ENCODE results near the gene MALSU1. TPM values are rescaled to one million over a fixed set of nuclear protein-coding genes. Genes with fewer than 3 reads are reported as not detected.
"Not testable (repeated sequence)": the region's sequence is repeated elsewhere in the genome, so short reads cannot be mapped to it uniquely, and the experiment has no call there.

The MALSU1 gene
- total and polyA plus RNA-seq, 4 experiments from 2014 or later, result 39.3 to 82.5 (median 51.3) TPM

DNA sequence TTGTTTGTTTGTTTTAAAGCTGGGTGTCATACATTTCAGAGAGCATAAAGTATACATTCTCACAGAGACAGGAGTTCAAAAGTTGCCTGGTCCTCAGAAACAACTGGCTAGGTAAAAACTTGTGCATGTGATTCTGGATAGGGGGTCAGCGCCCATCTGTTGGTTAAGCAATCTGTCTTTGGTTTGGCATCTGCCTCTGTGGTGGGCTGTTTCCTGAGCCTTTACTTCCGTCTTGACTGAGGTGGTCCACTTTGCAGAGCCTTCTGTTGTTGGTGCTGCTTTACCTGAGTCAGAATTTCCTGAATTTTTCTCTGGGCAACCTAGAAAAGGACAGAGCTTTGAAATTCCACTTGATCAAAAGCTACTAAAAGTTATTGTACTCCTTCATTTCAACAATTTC, 13.0 kb downstream of the MALSU1 start:
- H3K36me3 ChIP-seq (ENCODE audit: insufficient read depth, low read length); H3K4me3 ChIP-seq (ENCODE audit: low read length in 2 of 2); H3K4me1 Mint-ChIP-seq; H3K27ac ChIP-seq (ENCODE audit: low read depth, low read length); H3K9me3 Mint-ChIP-seq; H3K4me1 ChIP-seq (ENCODE audit: insufficient read depth, low read length); intact Hi-C loops (cut with micrococcal nuclease); DNase-seq; H3K27me3 ChIP-seq (ENCODE audit: insufficient read depth, low read length); H3K27me3 Mint-ChIP-seq; POLR2A ChIA-PET (ENCODE audit: partially characterized antibody); H3K4me3 Mint-ChIP-seq; H3K9me3 ChIP-seq (ENCODE audit: control insufficient read depth in 1 of 2, low read length in 2 of 2): not testable (repeated sequence)
- peak overlapping the region in 1 of 7 donors; percentile 36 for H3K27ac Mint-ChIP-seq
- CTCF ChIA-PET (ENCODE audit: partially characterized antibody), result interaction anchor here (1.2 kb wide), 1 partner anchor 10 kb away, joined by 3 read pairs; no protein-coding TSS in a partner anchor
- peaks cover 20 to 40% of the 10 kb centered on the region in 2 donors for H3K36me3 Mint-ChIP-seq

DNA sequence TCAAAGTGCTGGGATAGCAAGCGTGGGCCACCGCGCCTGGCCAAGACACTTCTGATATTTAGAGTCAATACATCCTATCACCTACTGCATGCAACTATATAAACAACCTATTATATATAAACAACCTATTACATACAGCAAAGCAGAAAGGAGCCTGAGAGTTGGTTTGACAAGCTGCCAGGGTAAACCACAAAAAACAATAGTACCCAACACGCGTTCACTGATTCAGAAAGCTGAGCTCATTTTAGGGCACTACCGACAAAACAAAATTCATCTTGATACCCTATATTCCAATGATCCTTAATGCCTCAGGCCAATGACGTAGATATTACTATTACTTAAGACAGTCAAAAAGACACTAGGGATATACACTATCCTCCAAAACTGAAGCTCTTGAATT, 16.2 kb downstream of the MALSU1 start:
- Mint-ChIP-seq H3K4me1 (no peaks in the 10 kb centered on the region), H3K9me3 (no peaks in the 10 kb centered on the region), H3K27ac (no peak overlapping the region), H3K36me3 (peaks cover 6 to 11% of the 10 kb centered on the region in 2 donors), H3K4me3 (no peak overlapping the region), H3K27me3 (peaks cover 5 to 8% of the 10 kb centered on the region in 2 donors)
- no peak for DNase-seq
- no peaks in the 10 kb centered on the region for H3K9me3 ChIP-seq (ENCODE audit: control insufficient read depth in 1 of 2, low read length in 2 of 2)
- no peak overlapping the region for H3K4me3 ChIP-seq (ENCODE audit: low read length in 2 of 2)
- H3K4me1 ChIP-seq (ENCODE audit: insufficient read depth, low read length), result no peaks in the 10 kb centered on the region
- no peaks in the 10 kb centered on the region for H3K36me3 ChIP-seq (ENCODE audit: insufficient read depth, low read length)
- no peak overlapping the region for H3K27ac ChIP-seq (ENCODE audit: low read depth, low read length)
- CTCF ChIA-PET (ENCODE audit: partially characterized antibody), result interaction anchor here (1.6 kb wide), 1 partner anchor 43 kb away, joined by 4 read pairs; no protein-coding TSS in a partner anchor
- intact Hi-C loops (cut with micrococcal nuclease), result no loop called here
- H3K27me3 ChIP-seq (ENCODE audit: insufficient read depth, low read length), result no peaks in the 10 kb centered on the region
- POLR2A ChIA-PET (ENCODE audit: partially characterized antibody), result interaction anchor here (0.7 kb wide), 1 partner anchor 346 kb away, joined by 3 read pairs; no protein-coding TSS in a partner anchor

DNA sequence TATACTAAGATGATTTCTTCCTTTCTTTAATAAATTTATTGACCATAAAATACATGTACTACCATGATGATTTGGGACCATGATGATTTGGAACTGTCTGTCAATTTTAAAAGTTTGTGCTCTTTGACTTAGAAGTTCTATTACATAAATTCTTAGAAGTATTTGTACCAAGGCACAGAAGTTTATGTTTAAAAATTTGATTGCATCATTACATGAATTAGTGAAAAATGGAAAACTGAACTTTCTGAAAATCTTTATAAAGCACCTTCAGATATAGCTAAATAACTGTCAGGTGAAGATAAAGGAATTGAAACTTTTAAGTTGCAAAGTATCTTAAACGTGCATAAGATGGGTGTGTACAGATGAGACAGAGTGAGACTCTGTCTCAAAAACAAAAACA, 32.0 kb downstream of the MALSU1 start:
- Histone ChIP-seq H3K4me1 (ENCODE audit: insufficient read depth, low read length) (no peaks in the 10 kb centered on the region), H3K27ac (ENCODE audit: low read depth, low read length) (no peak overlapping the region), H3K27me3 (ENCODE audit: insufficient read depth, low read length) (no peaks in the 10 kb centered on the region), H3K4me3 (ENCODE audit: low read length in 2 of 2) (no peak overlapping the region), H3K36me3 (ENCODE audit: insufficient read depth, low read length) (no peaks in the 10 kb centered on the region), H3K9me3 (ENCODE audit: control insufficient read depth in 1 of 2, low read length in 2 of 2) (no peaks in the 10 kb centered on the region)
- Mint-ChIP-seq H3K4me3 (no peak overlapping the region), H3K27me3 (peaks cover 3 to 11% of the 10 kb centered on the region in 2 donors), H3K4me1 (no peaks in the 10 kb centered on the region), H3K27ac (no peak overlapping the region), H3K36me3 (no peaks in the 10 kb centered on the region), H3K9me3 (peaks cover 0 to 1% (median 0%) of the 10 kb centered on the region in 8 donors)
- intact Hi-C loops (cut with micrococcal nuclease), result no loop called here
- CTCF ChIA-PET (ENCODE audit: partially characterized antibody), result interaction anchor here (0.7 kb wide), 2 partner anchors 58 to 1768 kb away, joined by 3 read pairs; no protein-coding TSS in a partner anchor
- DNase-seq, result no peak
- POLR2A ChIA-PET (ENCODE audit: partially characterized antibody), result no interaction called here

DNA sequence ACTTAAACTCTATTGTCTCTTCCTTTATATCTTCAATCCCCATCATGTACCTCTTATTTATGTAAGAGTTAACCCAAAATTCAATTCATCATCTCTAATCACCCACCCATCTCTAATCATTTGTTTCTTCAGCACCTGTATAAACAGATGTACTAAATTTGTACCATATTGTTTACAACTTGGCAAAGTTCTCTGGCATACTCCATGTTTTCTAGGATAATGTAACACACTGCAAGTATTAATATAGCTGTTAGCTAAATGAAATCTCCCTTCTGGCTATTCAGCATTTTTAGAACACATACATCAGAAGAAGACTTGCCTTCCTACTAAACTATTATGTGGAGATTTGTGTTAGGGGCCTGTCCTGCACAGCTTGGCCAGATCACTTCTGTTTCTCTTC, 33.1 kb downstream of the MALSU1 start:
- no peaks in the 10 kb centered on the region for H3K27me3 ChIP-seq (ENCODE audit: insufficient read depth, low read length)
- H3K4me3 ChIP-seq (ENCODE audit: low read length in 2 of 2), result no peak overlapping the region
- Mint-ChIP-seq H3K4me1 (no peaks in the 10 kb centered on the region), H3K4me3 (no peak overlapping the region), H3K36me3 (no peaks in the 10 kb centered on the region), H3K27ac (no peak overlapping the region), H3K9me3 (peaks cover 0 to 1% (median 0%) of the 10 kb centered on the region in 8 donors), H3K27me3 (peaks cover 3 to 11% of the 10 kb centered on the region in 2 donors)
- ChIA-PET CTCF (ENCODE audit: partially characterized antibody) (no interaction called here), POLR2A (ENCODE audit: partially characterized antibody) (no interaction called here)
- no peak for DNase-seq
- intact Hi-C loops (cut with micrococcal nuclease), result no loop called here
- no peak overlapping the region for H3K27ac ChIP-seq (ENCODE audit: low read depth, low read length)
- H3K9me3 ChIP-seq (ENCODE audit: control insufficient read depth in 1 of 2, low read length in 2 of 2), result no peaks in the 10 kb centered on the region
- no peaks in the 10 kb centered on the region for H3K4me1 ChIP-seq (ENCODE audit: insufficient read depth, low read length)
- no peaks in the 10 kb centered on the region for H3K36me3 ChIP-seq (ENCODE audit: insufficient read depth, low read length)

DNA sequence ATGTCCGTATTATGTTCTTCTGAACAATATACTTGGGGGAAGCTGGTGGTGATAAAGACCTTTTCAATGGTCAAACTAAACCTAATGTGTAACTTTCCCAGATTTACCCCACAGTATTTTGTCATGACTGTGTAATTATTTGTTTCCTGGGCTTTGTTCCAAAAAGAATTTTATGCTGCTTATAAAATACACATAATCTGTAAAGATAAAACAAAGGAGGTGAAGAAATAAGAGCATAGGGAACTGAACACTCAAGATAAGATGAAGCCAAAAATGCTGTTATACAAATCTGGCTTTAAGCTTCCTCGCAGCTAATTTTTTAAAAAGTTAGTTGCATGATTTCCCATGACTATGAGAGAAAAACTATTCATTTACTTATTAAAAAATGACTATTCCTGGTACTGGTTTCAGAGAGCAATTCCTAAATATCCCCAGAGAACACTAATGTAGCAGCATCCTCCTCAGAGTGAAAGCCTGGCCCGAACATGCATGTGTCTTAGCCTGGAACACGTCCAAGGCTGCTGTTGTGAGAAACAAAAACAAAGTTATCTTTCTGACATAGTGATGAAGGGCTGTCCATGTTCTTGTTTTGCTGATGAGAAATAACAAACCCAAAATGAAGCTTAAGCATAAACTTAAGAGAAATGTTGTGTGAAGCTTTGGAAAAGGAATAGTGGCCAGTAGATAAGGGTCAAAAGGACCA, 33.9 kb downstream of the MALSU1 start:
- no peak overlapping the region for H3K27ac Mint-ChIP-seq
- no peaks in the 10 kb centered on the region for H3K27me3 ChIP-seq (ENCODE audit: insufficient read depth, low read length)
- H3K36me3 Mint-ChIP-seq, result no peaks in the 10 kb centered on the region
- no peak overlapping the region for H3K27ac ChIP-seq (ENCODE audit: low read depth, low read length)
- H3K27me3 Mint-ChIP-seq, result peaks cover 1 to 9% of the 10 kb centered on the region in 2 donors
- no peaks in the 10 kb centered on the region for H3K9me3 ChIP-seq (ENCODE audit: control insufficient read depth in 1 of 2, low read length in 2 of 2)
- intact Hi-C loops (cut with micrococcal nuclease), result no loop called here
- no peaks in the 10 kb centered on the region for H3K4me1 ChIP-seq (ENCODE audit: insufficient read depth, low read length)
- peaks cover 0 to 4% (median under 1%) of the 10 kb centered on the region in 8 donors for H3K9me3 Mint-ChIP-seq
- no peak overlapping the region for H3K4me3 ChIP-seq (ENCODE audit: low read length in 2 of 2)
- no peak for DNase-seq
- H3K4me1 Mint-ChIP-seq, result no peaks in the 10 kb centered on the region
- CTCF ChIA-PET (ENCODE audit: partially characterized antibody), result no interaction called here
- POLR2A ChIA-PET (ENCODE audit: partially characterized antibody), result no interaction called here
- no peak overlapping the region for H3K4me3 Mint-ChIP-seq
- H3K36me3 ChIP-seq (ENCODE audit: insufficient read depth, low read length), result no peaks in the 10 kb centered on the region

DNA sequence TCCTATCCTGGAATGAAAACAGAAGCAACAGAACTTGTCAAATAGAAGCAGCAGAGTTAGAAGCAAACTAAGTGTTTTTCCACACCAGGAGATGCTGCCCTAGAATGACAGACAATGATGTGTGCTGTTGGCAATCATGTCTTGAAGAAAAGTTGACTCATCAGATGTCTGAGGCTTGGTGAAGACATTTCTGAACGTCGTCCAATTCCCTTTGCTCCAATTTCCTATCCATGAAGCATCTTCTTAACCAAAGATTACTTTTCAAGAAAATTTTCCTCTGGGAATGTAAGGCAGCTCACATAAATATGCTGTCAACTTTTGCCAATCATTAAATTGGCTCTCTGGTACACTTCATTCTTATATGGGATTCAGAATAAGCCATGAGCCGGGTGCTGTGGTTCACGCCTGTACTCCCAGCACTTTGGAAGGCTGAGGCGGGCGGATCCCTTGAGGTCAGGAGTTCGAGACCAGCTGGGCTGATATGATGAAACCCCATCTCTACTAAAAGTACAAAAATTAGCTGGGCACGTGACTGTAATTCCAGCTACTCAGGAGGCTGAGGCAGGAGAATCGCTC, 34.6 kb downstream of the MALSU1 start:
- no peak overlapping the region for H3K27ac ChIP-seq (ENCODE audit: low read depth, low read length)
- CTCF ChIA-PET (ENCODE audit: partially characterized antibody), result no interaction called here
- H3K36me3 ChIP-seq (ENCODE audit: insufficient read depth, low read length), result no peaks in the 10 kb centered on the region
- H3K27me3 Mint-ChIP-seq, result peaks cover 1 to 9% of the 10 kb centered on the region in 2 donors
- no peaks in the 10 kb centered on the region for H3K4me1 Mint-ChIP-seq
- no peaks in the 10 kb centered on the region for H3K9me3 ChIP-seq (ENCODE audit: control insufficient read depth in 1 of 2, low read length in 2 of 2)
- no peak overlapping the region for H3K4me3 ChIP-seq (ENCODE audit: low read length in 2 of 2)
- DNase-seq, result no peak
- intact Hi-C loops (cut with micrococcal nuclease), result no loop called here
- H3K27me3 ChIP-seq (ENCODE audit: insufficient read depth, low read length), result no peaks in the 10 kb centered on the region
- no peaks in the 10 kb centered on the region for H3K4me1 ChIP-seq (ENCODE audit: insufficient read depth, low read length)
- no peaks in the 10 kb centered on the region for H3K36me3 Mint-ChIP-seq
- peaks cover 0 to 4% (median under 1%) of the 10 kb centered on the region in 8 donors for H3K9me3 Mint-ChIP-seq
- H3K4me3 Mint-ChIP-seq, result no peak overlapping the region
- POLR2A ChIA-PET (ENCODE audit: partially characterized antibody), result no interaction called here
- no peak overlapping the region for H3K27ac Mint-ChIP-seq

DNA sequence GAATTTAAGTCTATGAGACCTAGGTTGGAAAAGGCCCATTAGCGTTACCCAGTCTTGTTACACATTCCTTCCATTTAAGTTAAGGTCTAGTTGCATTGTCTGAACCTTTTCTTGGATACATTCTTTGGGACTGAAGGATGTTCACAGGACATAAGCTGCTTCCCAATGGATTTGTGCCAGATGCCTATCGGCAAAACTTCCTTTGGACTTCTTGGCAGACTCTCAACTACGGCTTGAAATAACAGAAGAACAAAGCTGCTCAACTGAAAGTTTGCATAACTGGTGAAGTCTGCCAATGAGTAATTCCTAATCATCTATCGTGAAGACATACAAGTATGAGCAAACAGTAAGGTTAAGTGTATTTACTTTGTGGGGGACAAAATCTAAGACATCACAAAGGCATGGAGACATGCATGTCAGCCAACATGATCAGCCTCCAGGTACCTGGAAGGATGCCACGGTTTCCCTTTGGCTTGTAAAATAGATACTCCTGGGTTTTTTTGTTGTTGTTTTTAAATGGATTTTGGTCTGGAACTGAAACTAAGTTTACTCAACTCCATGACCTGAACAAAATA, 35.4 kb downstream of the MALSU1 start:
- POLR2A ChIA-PET (ENCODE audit: partially characterized antibody), result no interaction called here
- CTCF ChIA-PET (ENCODE audit: partially characterized antibody), result no interaction called here

More for the DNA sequence above, 35.4 kb downstream of the MALSU1 start:
- no peak overlapping the region for H3K4me3 ChIP-seq (ENCODE audit: low read length in 2 of 2)
- intact Hi-C loops (cut with micrococcal nuclease), result no loop called here
- H3K36me3 ChIP-seq (ENCODE audit: insufficient read depth, low read length), result no peaks in the 10 kb centered on the region
- H3K27me3 ChIP-seq (ENCODE audit: insufficient read depth, low read length), result no peaks in the 10 kb centered on the region
- DNase-seq, result no peak
- H3K36me3 Mint-ChIP-seq, result no peaks in the 10 kb centered on the region
- peaks cover 1 to 9% of the 10 kb centered on the region in 2 donors for H3K27me3 Mint-ChIP-seq
- H3K27ac ChIP-seq (ENCODE audit: low read depth, low read length), result no peak overlapping the region
- H3K4me3 Mint-ChIP-seq, result no peak overlapping the region
- peaks cover 0 to 4% (median under 1%) of the 10 kb centered on the region in 8 donors for H3K9me3 Mint-ChIP-seq
- no peak overlapping the region for H3K27ac Mint-ChIP-seq
- no peaks in the 10 kb centered on the region for H3K4me1 Mint-ChIP-seq
- no peaks in the 10 kb centered on the region for H3K9me3 ChIP-seq (ENCODE audit: control insufficient read depth in 1 of 2, low read length in 2 of 2)
- no peaks in the 10 kb centered on the region for H3K4me1 ChIP-seq (ENCODE audit: insufficient read depth, low read length)
